ENCODE data around the gene MCF2.

- TF ChIP-seq CTCF (IDR thresholded peaks at IDR 0.05; ENCODE audit: low read length) (no peak), EZH2 (IDR thresholded peaks at IDR 0.05; ENCODE audit: borderline replicate concordance, low read length) (no peak)
Measured at GRCh38 chrX:139560221-139560620, 147.7 kb downstream of the MCF2 start.
